CD4-positive, CD25-positive, alpha-beta regulatory T cell (primary cell): ENCODE data around the gene LIPT2. TPM values are rescaled to one million over a fixed set of nuclear protein-coding genes. Genes with fewer than 3 reads are reported as not detected.

ENCODE experiments used
- ATAC-seq, 2 donors: fragments of 150-1000 bp; cut with Tn5 transposase; one replicate each; pipeline ENCODE4 v1.10.0; 2021; ENCODE audit warnings: low read depth in 2 of 2, moderate number of reproducible peaks in 2 of 2, moderate library complexity in 1 of 2
- DNase-seq, 3 donors: peaks; one replicate each; pipeline versions ENCODE4 v3.0.0 to v3.0.0-alpha.2; 2012 to 2022; ENCODE audit warnings: mixed read lengths in 1 of 3
- H3K27ac ChIP-seq: one replicate; pipeline ENCODE4 v1.7.0; 2013; ENCODE audit warnings: mild to moderate bottlenecking, low read length; ENCODE audit not compliant: insufficient read depth, poor library complexity, severe bottlenecking
- H3K27me3 ChIP-seq: one replicate; pipeline ENCODE4 v1.7.0; 2013; ENCODE audit warnings: low read length; ENCODE audit not compliant: control insufficient read depth, insufficient read depth
- H3K36me3 ChIP-seq: one replicate; pipeline ENCODE4 v1.7.0; 2013; ENCODE audit warnings: mild to moderate bottlenecking, low read length, moderate library complexity; ENCODE audit not compliant: control insufficient read depth, insufficient read depth
- H3K4me1 ChIP-seq: 2 replicates; pipeline ENCODE4 v1.7.0; 2013; ENCODE audit warnings: mild to moderate bottlenecking, low read length; ENCODE audit not compliant: insufficient read depth, control insufficient read depth, poor library complexity, severe bottlenecking
- H3K4me3 ChIP-seq: one replicate; pipeline ENCODE4 v1.7.0; 2013; ENCODE audit warnings: low read depth, mild to moderate bottlenecking, low read length, moderate library complexity
- H3K9me3 ChIP-seq, 2 experiments: 1 replicate in 1 of 2; 2 replicates in 1 of 2; pipeline ENCODE4 v1.7.0; 2013; ENCODE audit warnings: low read length in 2 of 2, mild to moderate bottlenecking in 1 of 2, moderate library complexity in 1 of 2; ENCODE audit not compliant: control insufficient read depth in 2 of 2
- H3K27ac Mint-ChIP-seq, 3 donors: one replicate each; pipeline ENCODE4 v1.8.0; 2020 to 2022; ENCODE audit warnings: mild to moderate bottlenecking in 3 of 3, mixed read lengths in 3 of 3, moderate library complexity in 2 of 3
- H3K27me3 Mint-ChIP-seq: one replicate; pipeline ENCODE4 v1.8.0; 2022; ENCODE audit warnings: mild to moderate bottlenecking, mixed read lengths
- H3K36me3 Mint-ChIP-seq: one replicate; pipeline ENCODE4 v1.8.0; 2020; ENCODE audit warnings: mixed read lengths
- H3K4me1 Mint-ChIP-seq, 4 donors: one replicate each; pipeline ENCODE4 v1.8.0; 2020 to 2022; ENCODE audit warnings: mixed read lengths in 4 of 4, mild to moderate bottlenecking in 1 of 4
- H3K4me3 Mint-ChIP-seq, 4 donors: one replicate each; pipeline ENCODE4 v1.8.0; 2020 to 2022; ENCODE audit warnings: mild to moderate bottlenecking in 4 of 4, mixed read lengths in 4 of 4, moderate library complexity in 3 of 4
- H3K9me3 Mint-ChIP-seq, 7 donors: one replicate each; pipeline ENCODE4 v1.8.0; 2020 to 2022; ENCODE audit warnings: mixed read lengths in 7 of 7, mild to moderate bottlenecking in 3 of 7, moderate library complexity in 2 of 7
- polyA plus RNA-seq, 4 donors: library from polyadenylated mRNA; unstranded; fragments of 300-500 nt; fragmentation: Illumina TruSeq; gene quantifications; one replicate each; pipeline ENCODE4 v1.2.3, GENCODE V29; 2021
- total RNA-seq: library from RNA; stranded (reverse); gene quantifications from one replicate; pipeline ENCODE4 v1.2.3, GENCODE V29; 2022

Gene LIPT2
- total and polyA plus RNA-seq, 5 donors from 2014 or later = 6.1 to 20.7 (median 12.3) TPM

- Mint-ChIP-seq H3K4me1 (no peaks in the 10 kb centered on the region), H3K27me3 (peaks cover 22% of the 10 kb centered on the region), H3K36me3 (no peaks in the 10 kb centered on the region), H3K27ac (no peak overlapping the region), H3K9me3 (no peaks in the 10 kb centered on the region), H3K4me3 (no peak overlapping the region)
- Histone ChIP-seq H3K36me3 (no peaks in the 10 kb centered on the region), H3K27ac (no peak overlapping the region), H3K4me1 (no peaks in the 10 kb centered on the region), H3K4me3 (no peak overlapping the region), H3K27me3 (no peaks in the 10 kb centered on the region), H3K9me3 (no peaks in the 10 kb centered on the region)
- DNase-seq = no peak
- ATAC-seq = no peak
Measured at GRCh38 chr11:74478877-74479731, 14.4 kb downstream of the LIPT2 start.

GRCh38 chr11:74476536-74476935, 17.0 kb downstream of the LIPT2 start:
- H3K4me1 ChIP-seq = no peaks in the 10 kb centered on the region
- H3K27ac ChIP-seq = no peak overlapping the region
- ATAC-seq (no peak), DNase-seq (no peak)
- no peak overlapping the region for H3K4me3 Mint-ChIP-seq
- H3K4me1 Mint-ChIP-seq = peaks cover 0 to 6% (median 0%) of the 10 kb centered on the region in 4 donors
- H3K9me3 ChIP-seq = no peaks in the 10 kb centered on the region
- no peak overlapping the region for H3K27ac Mint-ChIP-seq
- peaks cover 22% of the 10 kb centered on the region for H3K27me3 Mint-ChIP-seq
- H3K36me3 ChIP-seq = no peaks in the 10 kb centered on the region
- H3K27me3 ChIP-seq = no peaks in the 10 kb centered on the region
- H3K9me3 Mint-ChIP-seq = no peaks in the 10 kb centered on the region
- H3K36me3 Mint-ChIP-seq = no peaks in the 10 kb centered on the region
- H3K4me3 ChIP-seq = no peak overlapping the region

- Mint-ChIP-seq H3K36me3 (no peaks in the 10 kb centered on the region), H3K27me3 (peaks cover 19% of the 10 kb centered on the region), H3K27ac (no peak overlapping the region), H3K9me3 (no peaks in the 10 kb centered on the region), H3K4me3 (no peak overlapping the region), H3K4me1 (peaks cover 0 to 6% (median 0%) of the 10 kb centered on the region in 4 donors)
- peaks cover under 1% of the 10 kb centered on the region for H3K27me3 ChIP-seq
- no peak overlapping the region for H3K4me3 ChIP-seq
- ATAC-seq (no peak), DNase-seq (no peak)
- H3K27ac ChIP-seq = no peak overlapping the region
- no peaks in the 10 kb centered on the region for H3K4me1 ChIP-seq
- H3K9me3 ChIP-seq = no peaks in the 10 kb centered on the region
- no peaks in the 10 kb centered on the region for H3K36me3 ChIP-seq
Measured at GRCh38 chr11:74474316-74474715, 19.2 kb downstream of the LIPT2 start.

- H3K27ac Mint-ChIP-seq = peak overlapping the region in 1 of 3 donors; percentile 46
- no peaks in the 10 kb centered on the region for H3K9me3 Mint-ChIP-seq
- peaks cover 0 to 6% (median 1%) of the 10 kb centered on the region in 4 donors for H3K4me1 Mint-ChIP-seq
- H3K4me3 Mint-ChIP-seq = no peak overlapping the region
- H3K36me3 Mint-ChIP-seq = no peaks in the 10 kb centered on the region
- no peaks in the 10 kb centered on the region for H3K36me3 ChIP-seq
- no peak overlapping the region for H3K4me3 ChIP-seq
- H3K27ac ChIP-seq = no peak overlapping the region
- no peaks in the 10 kb centered on the region for H3K4me1 ChIP-seq
- peaks cover 5% of the 10 kb centered on the region for H3K27me3 ChIP-seq
- H3K27me3 Mint-ChIP-seq = peaks cover 19% of the 10 kb centered on the region
- H3K9me3 ChIP-seq = no peaks in the 10 kb centered on the region
- DNase-seq (no peak), ATAC-seq (no peak)
Measured at GRCh38 chr11:74473382-74474173, 19.9 kb downstream of the LIPT2 start.

DNA sequence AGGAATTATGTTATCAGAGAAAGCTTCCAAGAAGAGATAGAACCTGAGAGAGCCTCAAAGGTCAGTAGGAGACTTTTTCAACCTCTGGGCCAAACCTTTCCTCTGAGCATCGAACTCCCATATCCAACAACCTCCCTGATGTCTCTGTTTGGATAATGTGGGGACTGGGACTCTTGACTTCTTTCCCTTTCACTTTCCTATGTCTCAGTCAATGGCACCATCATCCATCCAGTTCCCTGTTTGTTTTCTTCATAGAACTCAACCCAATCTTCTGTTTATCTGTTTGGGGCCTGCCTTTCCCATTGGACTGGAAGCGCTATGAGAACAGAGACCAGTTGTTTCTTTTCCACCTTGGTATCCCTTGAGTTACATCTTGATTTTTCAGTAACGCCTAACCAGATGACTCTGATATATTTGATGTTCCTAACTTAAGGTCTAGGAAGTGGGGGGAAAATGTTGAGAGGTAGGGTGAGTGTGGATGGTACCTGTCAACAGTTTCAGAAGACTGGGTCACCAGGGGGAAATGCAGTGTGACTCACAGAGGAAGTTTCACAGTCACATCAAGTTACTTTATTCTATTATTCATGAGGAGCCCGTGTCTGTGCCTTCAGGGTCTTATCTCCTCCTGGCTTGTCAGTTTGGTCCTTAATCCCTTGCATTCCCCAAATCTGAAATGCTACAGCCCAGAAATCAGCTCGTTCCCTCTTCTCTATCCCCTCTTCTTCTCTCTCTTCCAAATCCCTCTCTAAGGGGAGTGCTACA, 21.7 kb downstream of the LIPT2 start:
- peaks cover 0 to 11% (median 3%) of the 10 kb centered on the region in 4 donors for H3K4me1 Mint-ChIP-seq
- peaks cover 5% of the 10 kb centered on the region for H3K27me3 ChIP-seq
- H3K4me1 ChIP-seq = no peaks in the 10 kb centered on the region

GRCh38 chr11:74471037-74471436, 22.5 kb downstream of the LIPT2 start:
- no peaks in the 10 kb centered on the region for H3K9me3 ChIP-seq
- DNase-seq (no peak), ATAC-seq (no peak)
- peaks cover 8% of the 10 kb centered on the region for H3K27me3 ChIP-seq
- no peaks in the 10 kb centered on the region for H3K36me3 ChIP-seq
- H3K36me3 Mint-ChIP-seq = peaks cover 7% of the 10 kb centered on the region
- no peak overlapping the region for H3K4me3 ChIP-seq
- H3K27ac Mint-ChIP-seq = no peak overlapping the region
- no peak overlapping the region for H3K27ac ChIP-seq
- no peak overlapping the region for H3K4me3 Mint-ChIP-seq
- peaks cover 25% of the 10 kb centered on the region for H3K27me3 Mint-ChIP-seq
- no peaks in the 10 kb centered on the region for H3K4me1 ChIP-seq
- no peaks in the 10 kb centered on the region for H3K9me3 Mint-ChIP-seq
- peaks cover 0 to 11% (median 3%) of the 10 kb centered on the region in 4 donors for H3K4me1 Mint-ChIP-seq

More for the DNA sequence above, 21.7 kb downstream of the LIPT2 start:
- peaks cover 7% of the 10 kb centered on the region for H3K36me3 Mint-ChIP-seq
- ATAC-seq (no peak), DNase-seq (peak in 1 of 3 donors; percentile 13)
- Histone ChIP-seq H3K9me3 (no peaks in the 10 kb centered on the region), H3K27ac (no peak overlapping the region), H3K36me3 (no peaks in the 10 kb centered on the region), H3K4me3 (no peak overlapping the region)
- no peak overlapping the region for H3K27ac Mint-ChIP-seq
- H3K27me3 Mint-ChIP-seq = peaks cover 21% of the 10 kb centered on the region
- no peak overlapping the region for H3K4me3 Mint-ChIP-seq
- no peaks in the 10 kb centered on the region for H3K9me3 Mint-ChIP-seq

GRCh38 chr11:74470526-74470925, 23.0 kb downstream of the LIPT2 start:
- Histone ChIP-seq H3K27me3 (peaks cover 10% of the 10 kb centered on the region), H3K4me1 (no peaks in the 10 kb centered on the region), H3K36me3 (no peaks in the 10 kb centered on the region), H3K9me3 (no peaks in the 10 kb centered on the region), H3K27ac (no peak overlapping the region), H3K4me3 (no peak overlapping the region)
- Mint-ChIP-seq H3K4me1 (peaks cover 0 to 11% (median 3%) of the 10 kb centered on the region in 4 donors), H3K9me3 (no peaks in the 10 kb centered on the region), H3K36me3 (peaks cover 7% of the 10 kb centered on the region), H3K27me3 (peaks cover 31% of the 10 kb centered on the region), H3K27ac (no peak overlapping the region), H3K4me3 (no peak overlapping the region)
- no peak for ATAC-seq
- DNase-seq = no peak
